ENCODE measurements around the gene ADRA1B.
"Not testable (repeated sequence)": the region's sequence is repeated elsewhere in the genome, so short reads cannot be mapped to it uniquely, and the experiment has no call there.

The ADRA1B gene

DNA sequence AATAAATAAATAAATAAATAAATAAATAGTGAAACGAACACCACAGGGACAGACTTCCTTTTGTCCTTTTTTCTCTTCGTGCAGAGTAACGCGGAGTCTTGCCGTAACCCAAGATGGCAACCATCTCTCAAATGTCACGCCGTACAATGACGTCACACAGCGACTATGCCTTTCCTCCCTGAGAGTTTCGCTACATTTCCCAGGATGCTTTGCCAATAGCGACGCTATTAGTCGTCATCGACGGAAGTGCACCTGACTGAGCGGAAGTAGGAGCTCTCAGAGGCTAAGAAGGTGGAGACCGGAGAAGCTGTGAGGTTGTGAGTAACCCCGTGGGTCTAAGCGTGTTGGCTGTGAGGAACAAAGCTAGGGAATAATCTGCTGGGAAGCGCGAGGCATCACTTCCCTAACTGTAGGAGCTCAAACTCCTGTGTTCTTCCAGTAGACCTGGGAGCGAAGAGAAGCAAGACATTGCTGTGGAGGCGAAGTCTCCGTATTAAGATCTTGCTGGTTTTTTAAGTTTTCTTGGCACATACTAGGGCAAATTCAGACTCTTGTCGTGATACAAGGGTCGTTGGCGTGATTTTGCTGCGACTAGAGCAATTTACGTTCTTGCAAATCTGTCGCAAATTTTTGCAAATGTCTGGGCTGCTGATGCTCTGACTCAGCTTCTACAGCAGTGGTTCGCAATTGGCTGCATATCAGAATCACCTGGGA, 92.8 kb downstream of the ADRA1B start, which contains the start of gene TTC1:
Gene TTC1, plus strand, starts transcription at position 263 of the 714 bp plus-strand sequence. CDS start 1,390 bp downstream, outside the sequence.
- Histone ChIP-seq H3K9ac (ENCODE audit: insufficient read length, low read depth) (peak within 1 kb of the TSS; percentile 92), H3K36me3 (ENCODE audit: insufficient read depth, insufficient read length, low read length) (peaks cover 33% of the 10 kb centered on the region), H3K4me3 (ENCODE audit: insufficient read length, low read depth) (peak within 1 kb of the TSS; percentile 91), H3K4me1 (ENCODE audit: insufficient read depth, insufficient read length) (no peaks in the 10 kb centered on the region), H3K9me3 (ENCODE audit: insufficient read depth, low read length) (no peaks in the 10 kb centered on the region), H3K27me3 (ENCODE audit: insufficient read depth, insufficient read length) (no peaks in the 10 kb centered on the region)
- no peak for TF ChIP-seq ZNF274 (IDR thresholded peaks at IDR 0.05; ENCODE audit: low read depth, low read length)
- TF ChIP-seq YY1 (IDR thresholded peaks at IDR 0.05; ENCODE audit: insufficient read depth, insufficient read length), result peak; percentile 90
- DNase-seq (ENCODE audit: low read depth, low spot score), result peak; percentile 96

DNA sequence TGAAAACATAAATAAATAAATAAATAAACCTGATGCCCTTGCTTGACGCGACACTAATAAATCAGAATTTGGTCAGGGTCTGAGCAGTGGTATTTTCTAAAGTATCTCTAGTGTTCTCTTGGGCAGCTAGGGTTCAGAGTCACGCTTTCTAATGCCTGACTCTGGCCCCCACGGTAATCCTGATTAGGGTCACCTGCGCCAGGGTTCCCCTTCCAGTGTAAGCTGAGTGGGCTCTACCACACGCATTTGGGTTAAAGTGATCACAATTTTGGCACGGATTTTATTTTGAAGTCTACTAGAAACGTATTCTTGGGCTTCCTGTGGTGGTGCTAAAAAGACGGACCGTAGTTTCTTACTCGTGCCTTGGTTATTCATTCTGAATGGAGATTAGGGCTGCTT, 93.3 kb downstream of the ADRA1B start:
- DNase-seq (ENCODE audit: low read depth, low spot score), result no peak
- Histone ChIP-seq H3K36me3 (ENCODE audit: insufficient read depth, insufficient read length, low read length) (peaks cover 34% of the 10 kb centered on the region), H3K9me3 (ENCODE audit: insufficient read depth, low read length) (no peaks in the 10 kb centered on the region), H3K4me3 (ENCODE audit: insufficient read length, low read depth) (peak overlapping the region; percentile 91), H3K9ac (ENCODE audit: insufficient read length, low read depth) (peak overlapping the region; percentile 92), H3K4me1 (ENCODE audit: insufficient read depth, insufficient read length) (no peaks in the 10 kb centered on the region), H3K27me3 (ENCODE audit: insufficient read depth, insufficient read length) (no peaks in the 10 kb centered on the region)
- no peak for TF ChIP-seq YY1 (IDR thresholded peaks at IDR 0.05; ENCODE audit: insufficient read depth, insufficient read length)
- no peak for TF ChIP-seq SUZ12 (IDR thresholded peaks at IDR 0.05; ENCODE audit: extremely low read depth, insufficient read depth, insufficient read length)
- no peak for TF ChIP-seq ZNF274 (IDR thresholded peaks at IDR 0.05; ENCODE audit: low read depth, low read length)

DNA sequence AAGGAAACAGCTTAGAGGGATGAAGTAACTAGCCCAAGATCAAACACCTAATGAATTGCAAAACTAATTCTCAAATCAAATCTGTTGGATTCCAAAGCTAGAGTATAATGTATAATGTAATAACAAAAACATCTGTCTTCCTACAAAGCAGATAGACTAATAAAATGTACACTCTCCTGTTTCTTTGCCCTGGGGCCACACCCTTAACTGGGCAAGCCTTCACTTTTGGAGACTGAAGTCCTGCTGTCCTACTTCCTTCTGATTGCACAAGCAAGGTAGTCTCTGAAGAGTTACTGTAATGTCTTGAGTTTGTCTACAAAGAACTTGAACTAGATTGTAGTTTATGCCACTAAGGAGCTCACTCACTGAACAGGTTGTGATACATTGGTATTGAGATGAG, 95.2 kb downstream of the ADRA1B start:
- no peaks in the 10 kb centered on the region for H3K4me1 ChIP-seq (ENCODE audit: insufficient read depth, insufficient read length)
- TF ChIP-seq SUZ12 (IDR thresholded peaks at IDR 0.05; ENCODE audit: extremely low read depth, insufficient read depth, insufficient read length) (no peak), ZNF274 (IDR thresholded peaks at IDR 0.05; ENCODE audit: low read depth, low read length) (no peak)
- no peak for DNase-seq (ENCODE audit: low read depth, low spot score)
- no peaks in the 10 kb centered on the region for H3K9me3 ChIP-seq (ENCODE audit: insufficient read depth, low read length)
- H3K36me3 ChIP-seq (ENCODE audit: insufficient read depth, insufficient read length, low read length), result peaks cover 50% of the 10 kb centered on the region
- no peaks in the 10 kb centered on the region for H3K27me3 ChIP-seq (ENCODE audit: insufficient read depth, insufficient read length)
- no peak overlapping the region for H3K4me3 ChIP-seq (ENCODE audit: insufficient read length, low read depth)
- no peak overlapping the region for H3K9ac ChIP-seq (ENCODE audit: insufficient read length, low read depth)

GRCh38 chr5:160014197-160014596, 97.9 kb downstream of the ADRA1B start:
- not testable (repeated sequence) for H3K4me3 ChIP-seq (ENCODE audit: insufficient read length, low read depth); H3K4me1 ChIP-seq (ENCODE audit: insufficient read depth, insufficient read length); DNase-seq (ENCODE audit: low read depth, low spot score); H3K9me3 ChIP-seq (ENCODE audit: insufficient read depth, low read length); H3K9ac ChIP-seq (ENCODE audit: insufficient read length, low read depth); H3K27me3 ChIP-seq (ENCODE audit: insufficient read depth, insufficient read length)
- H3K36me3 ChIP-seq (ENCODE audit: insufficient read depth, insufficient read length, low read length), result peaks cover 63% of the 10 kb centered on the region

DNA sequence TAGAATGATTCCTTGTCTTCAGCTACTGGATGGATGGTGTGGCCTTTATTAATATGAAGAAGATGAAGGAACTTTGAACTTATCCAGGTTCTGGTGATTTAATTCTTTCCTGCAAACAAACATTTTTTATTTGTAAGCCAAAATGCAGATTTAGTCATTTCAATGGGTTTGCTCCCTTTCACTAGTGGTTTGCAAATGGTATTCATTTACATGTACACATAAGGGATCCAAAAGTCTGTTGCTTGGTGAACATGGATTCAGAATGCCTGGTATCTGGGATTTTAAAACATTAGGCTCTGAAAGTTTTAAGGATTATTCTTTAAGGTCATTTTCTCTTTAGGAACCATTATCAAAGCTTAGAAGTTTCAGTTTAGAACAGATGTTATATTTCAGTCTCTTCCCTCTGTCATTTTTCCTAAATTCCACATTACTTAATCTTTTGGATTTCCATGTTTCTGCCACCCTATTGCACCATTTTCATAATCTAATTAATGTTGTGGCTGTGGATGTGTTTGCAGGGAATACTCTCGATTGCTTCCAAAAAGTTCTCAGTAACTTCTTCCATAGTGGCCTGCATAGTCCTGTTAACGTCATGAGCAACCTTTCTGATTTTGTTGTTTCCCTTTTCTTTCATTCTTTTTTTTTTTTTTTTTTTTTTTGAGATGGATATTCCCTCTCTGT, 102.8 kb downstream of the ADRA1B start:
- Histone ChIP-seq H3K36me3 (ENCODE audit: insufficient read depth, insufficient read length, low read length) (peaks cover 50% of the 10 kb centered on the region), H3K4me1 (ENCODE audit: insufficient read depth, insufficient read length) (no peaks in the 10 kb centered on the region), H3K4me3 (ENCODE audit: insufficient read length, low read depth) (no peak overlapping the region), H3K27me3 (ENCODE audit: insufficient read depth, insufficient read length) (no peaks in the 10 kb centered on the region), H3K9ac (ENCODE audit: insufficient read length, low read depth) (no peak overlapping the region), H3K9me3 (ENCODE audit: insufficient read depth, low read length) (no peaks in the 10 kb centered on the region)
- TF ChIP-seq ZNF274 (IDR thresholded peaks at IDR 0.05; ENCODE audit: low read depth, low read length), result no peak
- no peak for TF ChIP-seq SUZ12 (IDR thresholded peaks at IDR 0.05; ENCODE audit: extremely low read depth, insufficient read depth, insufficient read length)
- no peak for TF ChIP-seq YY1 (IDR thresholded peaks at IDR 0.05; ENCODE audit: insufficient read depth, insufficient read length)
- no peak for DNase-seq (ENCODE audit: low read depth, low spot score)

DNA sequence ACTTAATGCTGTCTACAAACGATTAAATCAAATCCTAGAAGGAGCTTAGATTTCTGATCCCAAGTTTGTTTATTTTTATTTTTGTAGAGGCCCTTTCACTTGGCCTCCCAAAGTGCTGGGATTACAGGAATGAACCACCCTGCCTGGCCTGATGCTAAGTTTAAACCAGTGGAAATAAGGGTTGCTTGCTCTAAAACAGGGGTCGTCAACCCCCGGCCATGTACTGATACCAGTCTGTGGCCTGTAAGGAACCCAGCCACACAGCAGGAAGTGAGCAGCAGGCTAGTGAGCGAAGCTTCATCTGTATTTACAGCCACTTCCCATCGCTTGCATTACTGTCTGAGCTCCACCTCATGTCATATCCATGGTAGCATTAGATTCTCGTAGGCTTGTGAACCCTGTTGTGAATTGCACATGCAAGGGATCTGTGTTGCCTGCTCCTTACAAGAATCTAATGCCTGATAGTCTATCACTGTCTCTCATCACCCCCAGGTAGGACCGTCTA, 104.0 kb downstream of the ADRA1B start:
- peaks cover 49% of the 10 kb centered on the region for H3K36me3 ChIP-seq (ENCODE audit: insufficient read depth, insufficient read length, low read length)
- no peak overlapping the region for H3K4me3 ChIP-seq (ENCODE audit: insufficient read length, low read depth)
- no peak for TF ChIP-seq SUZ12 (IDR thresholded peaks at IDR 0.05; ENCODE audit: extremely low read depth, insufficient read depth, insufficient read length)
- TF ChIP-seq ZNF274 (IDR thresholded peaks at IDR 0.05; ENCODE audit: low read depth, low read length), result no peak
- no peak for TF ChIP-seq YY1 (IDR thresholded peaks at IDR 0.05; ENCODE audit: insufficient read depth, insufficient read length)
- DNase-seq (ENCODE audit: low read depth, low spot score), result no peak
- no peaks in the 10 kb centered on the region for H3K9me3 ChIP-seq (ENCODE audit: insufficient read depth, low read length)
- no peaks in the 10 kb centered on the region for H3K4me1 ChIP-seq (ENCODE audit: insufficient read depth, insufficient read length)
- H3K27me3 ChIP-seq (ENCODE audit: insufficient read depth, insufficient read length), result no peaks in the 10 kb centered on the region
- H3K9ac ChIP-seq (ENCODE audit: insufficient read length, low read depth), result no peak overlapping the region

DNA sequence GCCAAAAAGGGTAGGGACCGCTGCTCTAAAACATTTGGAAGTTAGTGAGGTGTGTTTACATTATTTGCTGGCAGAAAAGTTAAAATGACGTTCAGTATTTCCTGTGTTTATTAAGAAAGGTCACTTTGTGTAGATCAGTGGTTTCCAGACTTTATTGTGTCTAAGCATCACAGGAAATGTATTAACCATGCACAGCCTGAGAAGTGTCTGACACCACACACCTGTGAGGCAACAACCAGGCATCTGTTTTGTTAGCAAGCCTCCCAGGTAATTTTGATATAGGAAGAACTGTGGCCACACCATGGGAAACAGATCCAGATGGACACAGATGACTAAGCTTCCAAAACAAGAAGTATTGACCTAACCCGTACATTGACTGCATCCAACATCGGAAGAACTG, 104.7 kb downstream of the ADRA1B start:
- H3K4me3 ChIP-seq (ENCODE audit: insufficient read length, low read depth), result no peak overlapping the region
- no peaks in the 10 kb centered on the region for H3K27me3 ChIP-seq (ENCODE audit: insufficient read depth, insufficient read length)
- DNase-seq (ENCODE audit: low read depth, low spot score), result no peak
- H3K9me3 ChIP-seq (ENCODE audit: insufficient read depth, low read length), result no peaks in the 10 kb centered on the region
- H3K9ac ChIP-seq (ENCODE audit: insufficient read length, low read depth), result no peak overlapping the region
- no peaks in the 10 kb centered on the region for H3K4me1 ChIP-seq (ENCODE audit: insufficient read depth, insufficient read length)
- peaks cover 42% of the 10 kb centered on the region for H3K36me3 ChIP-seq (ENCODE audit: insufficient read depth, insufficient read length, low read length)
- TF ChIP-seq ZNF274 (IDR thresholded peaks at IDR 0.05; ENCODE audit: low read depth, low read length) (no peak), SUZ12 (IDR thresholded peaks at IDR 0.05; ENCODE audit: extremely low read depth, insufficient read depth, insufficient read length) (no peak), YY1 (IDR thresholded peaks at IDR 0.05; ENCODE audit: insufficient read depth, insufficient read length) (no peak)
